ENCODE measurements around the gene AGBL3.

DNA sequence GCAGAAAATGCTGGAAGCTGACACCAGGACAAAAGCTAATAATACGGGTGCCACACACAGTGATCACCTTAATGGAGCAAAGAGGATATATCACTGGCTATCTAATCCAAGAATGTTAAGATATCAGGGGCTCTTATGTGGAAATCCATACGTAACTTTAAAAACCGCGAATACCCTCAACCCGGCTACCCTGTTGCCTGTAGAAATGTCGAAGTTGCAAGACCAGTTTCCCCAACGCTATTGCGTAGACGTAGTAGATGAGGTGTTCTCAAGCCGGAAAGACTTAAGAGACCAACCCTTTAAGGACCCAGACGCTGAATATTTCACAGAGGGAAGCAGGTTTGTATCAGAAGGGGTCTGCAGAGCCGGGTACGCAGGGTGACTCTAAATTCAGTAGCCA lies 192.1 kb downstream of the AGBL3 start:
- TF ChIP-seq CTCF (IDR thresholded peaks at IDR 0.05; ENCODE audit: low read depth, low read length, missing input control), result no peak
- TF ChIP-seq, protein P1, sequence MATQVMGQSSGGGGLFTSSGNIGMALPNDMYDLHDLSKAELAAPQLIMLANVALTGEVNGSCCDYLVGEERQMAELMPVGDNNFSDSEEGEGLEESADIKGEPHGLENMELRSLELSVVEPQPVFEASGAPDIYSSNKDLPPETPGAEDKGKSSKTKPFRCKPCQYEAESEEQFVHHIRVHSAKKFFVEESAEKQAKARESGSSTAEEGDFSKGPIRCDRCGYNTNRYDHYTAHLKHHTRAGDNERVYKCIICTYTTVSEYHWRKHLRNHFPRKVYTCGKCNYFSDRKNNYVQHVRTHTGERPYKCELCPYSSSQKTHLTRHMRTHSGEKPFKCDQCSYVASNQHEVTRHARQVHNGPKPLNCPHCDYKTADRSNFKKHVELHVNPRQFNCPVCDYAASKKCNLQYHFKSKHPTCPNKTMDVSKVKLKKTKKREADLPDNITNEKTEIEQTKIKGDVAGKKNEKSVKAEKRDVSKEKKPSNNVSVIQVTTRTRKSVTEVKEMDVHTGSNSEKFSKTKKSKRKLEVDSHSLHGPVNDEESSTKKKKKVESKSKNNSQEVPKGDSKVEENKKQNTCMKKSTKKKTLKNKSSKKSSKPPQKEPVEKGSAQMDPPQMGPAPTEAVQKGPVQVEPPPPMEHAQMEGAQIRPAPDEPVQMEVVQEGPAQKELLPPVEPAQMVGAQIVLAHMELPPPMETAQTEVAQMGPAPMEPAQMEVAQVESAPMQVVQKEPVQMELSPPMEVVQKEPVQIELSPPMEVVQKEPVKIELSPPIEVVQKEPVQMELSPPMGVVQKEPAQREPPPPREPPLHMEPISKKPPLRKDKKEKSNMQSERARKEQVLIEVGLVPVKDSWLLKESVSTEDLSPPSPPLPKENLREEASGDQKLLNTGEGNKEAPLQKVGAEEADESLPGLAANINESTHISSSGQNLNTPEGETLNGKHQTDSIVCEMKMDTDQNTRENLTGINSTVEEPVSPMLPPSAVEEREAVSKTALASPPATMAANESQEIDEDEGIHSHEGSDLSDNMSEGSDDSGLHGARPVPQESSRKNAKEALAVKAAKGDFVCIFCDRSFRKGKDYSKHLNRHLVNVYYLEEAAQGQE (IDR thresholded peaks at IDR 0.05), result no peak
- no peak for TF ChIP-seq YY1 (IDR thresholded peaks at IDR 0.05)
- no peak for TF ChIP-seq ATF3 (IDR thresholded peaks at IDR 0.05)
- TF ChIP-seq GABPA (IDR thresholded peaks at IDR 0.05 in 1 of 2, conservative IDR thresholded peaks at IDR 0.05 in 1 of 2), result no peak
- no peak for TF ChIP-seq TAF1 (conservative IDR thresholded peaks at IDR 0.05)
- TF ChIP-seq, protein P2, sequence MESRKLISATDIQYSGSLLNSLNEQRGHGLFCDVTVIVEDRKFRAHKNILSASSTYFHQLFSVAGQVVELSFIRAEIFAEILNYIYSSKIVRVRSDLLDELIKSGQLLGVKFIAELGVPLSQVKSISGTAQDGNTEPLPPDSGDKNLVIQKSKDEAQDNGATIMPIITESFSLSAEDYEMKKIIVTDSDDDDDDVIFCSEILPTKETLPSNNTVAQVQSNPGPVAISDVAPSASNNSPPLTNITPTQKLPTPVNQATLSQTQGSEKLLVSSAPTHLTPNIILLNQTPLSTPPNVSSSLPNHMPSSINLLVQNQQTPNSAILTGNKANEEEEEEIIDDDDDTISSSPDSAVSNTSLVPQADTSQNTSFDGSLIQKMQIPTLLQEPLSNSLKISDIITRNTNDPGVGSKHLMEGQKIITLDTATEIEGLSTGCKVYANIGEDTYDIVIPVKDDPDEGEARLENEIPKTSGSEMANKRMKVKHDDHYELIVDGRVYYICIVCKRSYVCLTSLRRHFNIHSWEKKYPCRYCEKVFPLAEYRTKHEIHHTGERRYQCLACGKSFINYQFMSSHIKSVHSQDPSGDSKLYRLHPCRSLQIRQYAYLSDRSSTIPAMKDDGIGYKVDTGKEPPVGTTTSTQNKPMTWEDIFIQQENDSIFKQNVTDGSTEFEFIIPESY (IDR thresholded peaks at IDR 0.05), result no peak

Data from liver (tissue), 3 donors.